Midbrain (tissue), 1 donor: ENCODE measurements around the gene DDA1.
"Not testable (repeated sequence)": the region's sequence is repeated elsewhere in the genome, so short reads cannot be mapped to it uniquely, and the experiment has no call there.

Source experiments
- DNase-seq: peaks from one replicate; lab custom pipeline; 2025; lab: John Stamatoyannopoulos, UW

DDA1 gene

GRCh38 chr19:17309198-17309964 lies at the start of gene DDA1:
Gene DDA1 (plus strand): TSS chr19:17309563. CDS start chr19:17309655, 92 bp downstream.
- peak; percentile 99 for DNase-seq

- DNase-seq, result no peak
Measured at GRCh38 chr19:17259934-17260333, 49.4 kb upstream of the DDA1 start.

GRCh38 chr19:17260842-17261325 lies 48.5 kb upstream of the DDA1 start:
- DNase-seq, result peak; percentile 50

GRCh38 chr19:17262557-17262956 lies 46.8 kb upstream of the DDA1 start:
- no peak for DNase-seq

GRCh38 chr19:17263712-17264640 lies 45.4 kb upstream of the DDA1 start:
- DNase-seq, result no peak

GRCh38 chr19:17264641-17264979 lies 44.8 kb upstream of the DDA1 start, which contains the start of gene USHBP1:
Gene USHBP1 (minus strand): TSS chr19:17264745. CDS start chr19:17264299, 446 bp downstream.
- DNase-seq, result no peak

GRCh38 chr19:17266026-17266425 lies 43.3 kb upstream of the DDA1 start:
- no peak for DNase-seq

- no peak for DNase-seq
Measured at GRCh38 chr19:17266589-17266974, 42.8 kb upstream of the DDA1 start.

GRCh38 chr19:17266975-17267788 lies 42.2 kb upstream of the DDA1 start, which contains the start of gene BABAM1:
Gene BABAM1 (plus strand): TSS chr19:17267443. CDS start chr19:17268807, 1,364 bp downstream.
- peak; percentile 98 for DNase-seq

- DNase-seq, result no peak
Measured at GRCh38 chr19:17268754-17269153, 40.6 kb upstream of the DDA1 start.

GRCh38 chr19:17274892-17275291 lies 34.5 kb upstream of the DDA1 start:
- not testable (repeated sequence) for DNase-seq

- no peak for DNase-seq
Measured at GRCh38 chr19:17275441-17276175, 33.8 kb upstream of the DDA1 start.

GRCh38 chr19:17279436-17279835 lies 29.9 kb upstream of the DDA1 start:
- DNase-seq, result no peak

- DNase-seq, result no peak
Measured at GRCh38 chr19:17281391-17282304, 27.7 kb upstream of the DDA1 start, which contains the start of gene ANKLE1. Gene ANKLE1 (plus strand): TSS chr19:17281901. CDS start chr19:17281921, 20 bp downstream.

GRCh38 chr19:17282488-17283125 lies 26.8 kb upstream of the DDA1 start:
- DNase-seq, result peak; percentile 69

GRCh38 chr19:17283504-17283996 lies 25.8 kb upstream of the DDA1 start:
- no peak for DNase-seq

GRCh38 chr19:17285415-17286135 lies 23.8 kb upstream of the DDA1 start:
- DNase-seq, result no peak

- DNase-seq, result no peak
Measured at GRCh38 chr19:17286263-17286662, 23.1 kb upstream of the DDA1 start.
